HG03460 (cell line): Measurements from ENCODE around the gene PPHLN1.
A peak's percentile ranks its signal among the peaks of the same experiment; 100 is the strongest.
"Not testable (repeated sequence)": the region's sequence is repeated elsewhere in the genome, so short reads cannot be mapped to it uniquely, and the experiment has no call there.

Experiments
- ATAC-seq: cut with Tn5 transposase; IDR thresholded peaks from one replicate; pipeline ENCODE4 v1.9.1; 2021; ENCODE audit not compliant: unreplicated experiment

Gene PPHLN1

DNA sequence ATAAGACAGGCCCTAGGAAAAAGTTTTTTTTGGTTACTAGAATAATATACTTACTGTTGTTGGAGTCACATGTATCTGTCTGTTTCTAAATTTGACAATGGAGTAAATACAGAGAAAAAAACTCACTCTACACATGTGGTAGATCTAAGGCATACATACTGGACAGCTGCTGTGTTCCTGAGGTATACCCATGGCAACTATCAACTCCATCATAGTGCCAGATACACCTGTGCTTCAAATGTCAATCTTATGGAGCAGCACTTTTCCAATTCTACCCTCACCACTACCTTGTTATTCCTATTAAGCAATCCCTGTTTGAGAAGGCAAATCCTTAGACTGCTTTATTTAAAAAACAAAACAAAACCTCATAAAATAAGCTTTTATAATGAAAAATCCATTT is 3.4 kb upstream of the PPHLN1 start:
- no peak for ATAC-seq

DNA sequence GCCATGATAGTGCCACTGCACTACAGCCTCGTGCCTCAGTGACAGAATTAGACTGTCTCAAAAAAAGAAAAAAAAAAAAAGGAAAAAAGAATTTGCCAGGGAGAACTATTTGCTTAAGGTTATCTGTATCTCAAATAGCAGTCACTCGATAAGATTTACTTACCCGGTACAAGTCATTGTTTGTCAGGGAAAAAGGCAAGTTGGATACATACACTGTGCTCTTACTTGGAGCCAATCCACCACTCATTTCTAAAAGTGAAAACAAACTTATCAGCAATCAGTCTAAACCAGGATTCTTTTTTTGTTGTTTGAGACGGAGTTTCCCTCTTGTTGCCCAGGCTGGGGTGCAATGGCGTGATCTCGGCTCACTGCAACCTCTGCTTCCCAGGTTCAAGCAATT is 2.1 kb upstream of the PPHLN1 start:
- ATAC-seq = no peak

DNA sequence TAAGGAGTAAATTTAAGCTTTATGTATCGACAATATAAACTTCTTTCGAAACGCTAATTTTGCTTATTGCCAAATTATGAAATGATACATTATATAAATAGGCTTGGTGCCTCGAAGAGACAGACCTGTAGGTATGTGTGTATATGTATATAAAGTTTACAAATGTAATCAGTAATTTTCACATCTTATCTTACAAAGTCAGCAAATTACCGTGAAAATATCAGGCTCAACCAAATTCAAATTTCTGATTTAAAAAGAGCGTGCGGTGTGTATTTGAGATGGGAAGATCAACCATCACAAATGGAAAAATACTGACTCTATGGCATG is 678 bp upstream of the PPHLN1 start:
- no peak for ATAC-seq

DNA sequence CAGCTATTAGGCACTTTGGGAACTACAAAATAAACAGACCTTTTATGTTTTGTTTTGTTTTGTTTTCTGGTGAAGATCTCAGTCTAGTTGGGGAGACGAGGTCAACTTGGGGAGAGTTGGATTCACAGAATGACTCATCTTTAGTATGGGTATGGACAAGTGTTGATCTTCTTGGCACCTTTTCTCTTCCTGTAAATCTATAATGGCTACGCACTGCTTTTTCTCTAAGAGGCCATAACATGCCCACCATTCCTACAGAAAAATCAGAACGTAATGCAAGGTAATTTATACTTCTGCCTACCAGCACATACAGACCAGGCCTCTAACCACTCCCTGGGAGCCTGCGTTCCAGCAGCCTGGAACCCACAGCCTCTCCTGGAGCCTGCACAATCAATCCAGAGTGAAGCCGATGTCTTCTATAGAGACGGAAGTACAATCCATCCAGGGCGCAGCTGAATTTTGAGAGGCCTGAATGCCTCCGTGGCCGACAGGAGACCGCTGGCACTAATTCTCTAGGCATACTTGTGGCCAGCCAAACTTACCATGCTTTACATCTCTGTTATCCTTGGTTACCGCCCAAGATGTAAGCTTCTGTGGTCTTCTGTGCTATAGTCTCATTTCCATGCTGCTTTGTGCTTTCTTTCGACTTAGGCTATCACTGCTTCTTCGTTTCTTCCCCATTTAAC is 717 bp downstream of the PPHLN1 start:
- peak; percentile 17 for ATAC-seq

DNA sequence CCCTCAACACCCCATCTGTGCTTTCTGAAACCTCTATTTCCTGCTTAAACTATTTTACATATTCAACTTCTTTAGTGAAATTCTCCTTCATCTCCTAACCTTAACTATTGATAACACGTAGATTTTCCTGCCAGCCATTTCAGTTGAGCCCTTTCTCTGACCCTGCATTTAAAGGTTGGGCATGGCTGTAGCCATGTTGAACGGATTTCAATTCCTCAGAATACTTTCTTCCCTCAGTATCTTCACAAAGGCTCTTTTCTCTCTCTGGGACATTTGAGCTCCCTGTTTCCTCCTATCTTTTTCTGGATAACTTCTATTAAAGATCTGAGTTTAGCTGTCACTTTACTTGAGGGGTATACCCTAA is 1.2 kb downstream of the PPHLN1 start:
- no peak for ATAC-seq

DNA sequence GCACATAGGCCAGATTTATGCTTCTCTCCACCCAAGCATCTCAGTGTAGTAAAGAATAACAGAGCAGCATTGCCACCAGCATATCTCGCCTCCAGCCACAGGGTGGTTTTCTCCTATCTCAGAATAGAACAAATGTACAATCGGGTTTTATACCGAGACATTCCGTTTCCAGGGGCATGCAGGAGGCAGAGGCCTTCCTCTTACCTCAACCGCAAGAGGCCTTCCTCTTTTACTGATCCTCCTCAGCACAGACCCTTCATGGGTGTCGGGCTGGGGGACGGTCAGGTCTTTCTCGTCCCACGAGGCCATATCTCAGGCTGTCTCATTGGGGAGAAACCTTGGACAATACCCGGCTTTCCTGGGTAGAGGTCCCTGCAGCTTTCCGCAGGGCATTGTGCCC is 4.1 kb downstream of the PPHLN1 start:
- not testable (repeated sequence) for ATAC-seq

DNA sequence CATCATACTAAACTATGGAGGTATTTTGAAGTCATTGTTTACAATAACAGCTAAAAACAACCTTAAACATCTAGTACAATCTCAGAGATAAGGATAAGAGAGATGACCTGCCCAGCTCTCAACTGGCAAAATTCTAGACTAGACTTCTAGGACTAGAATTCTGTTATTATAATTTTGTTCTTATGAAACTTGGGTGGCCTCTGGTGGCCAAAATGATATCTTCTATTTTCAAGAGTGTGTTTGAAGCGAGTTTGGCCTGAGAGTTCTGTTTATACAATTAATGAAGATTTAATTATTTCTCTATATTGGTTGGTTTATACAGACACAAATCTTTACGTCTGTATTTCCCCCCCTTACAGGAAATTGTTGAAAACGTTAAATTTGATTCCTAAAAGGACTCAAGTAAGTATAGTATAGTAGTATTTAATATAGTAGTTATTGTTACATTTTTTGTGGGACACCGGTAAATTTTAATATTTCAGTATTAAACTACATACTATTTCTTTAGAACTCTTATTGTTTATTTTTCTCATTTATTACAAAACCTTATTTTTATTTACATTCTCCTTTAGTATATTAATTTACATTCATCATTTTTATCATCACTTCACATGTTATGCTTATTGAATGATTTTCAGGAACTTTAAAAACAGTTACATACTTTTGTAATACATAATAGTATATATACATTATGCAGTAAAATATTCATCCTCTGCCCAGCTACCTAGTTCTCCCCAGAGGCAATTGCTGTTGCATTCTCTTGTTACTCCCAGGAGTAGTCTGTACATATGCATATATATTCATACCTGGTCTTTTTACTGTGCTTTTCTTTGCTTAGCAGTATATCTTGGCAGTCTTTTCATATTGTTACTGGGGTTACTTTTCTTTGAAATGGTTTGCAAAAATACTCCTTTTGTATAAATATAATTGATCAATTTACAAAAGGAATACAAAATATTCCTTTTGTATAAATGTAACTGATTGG is 6.6 kb downstream of the PPHLN1 start:
- peak; percentile 71 for ATAC-seq

DNA sequence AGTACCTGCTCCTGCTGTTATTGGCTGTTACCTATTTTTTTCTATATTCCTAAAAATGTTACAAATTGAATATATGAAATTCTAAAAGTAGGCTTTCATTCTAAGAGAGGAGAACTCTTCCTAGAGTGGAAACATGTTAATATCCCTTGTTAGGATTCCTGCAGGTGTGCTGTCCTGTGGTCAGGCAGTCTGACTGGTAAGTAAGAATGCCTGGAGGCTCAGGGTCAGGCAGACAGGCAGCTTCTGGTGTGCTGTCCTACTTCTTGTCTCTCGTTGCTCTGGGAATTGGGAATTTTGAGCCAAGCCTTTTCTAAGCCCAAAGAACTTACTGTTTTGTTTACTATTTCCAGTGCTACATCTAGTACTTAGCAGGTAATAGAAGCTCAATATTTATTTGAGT is 10.3 kb downstream of the PPHLN1 start:
- ATAC-seq = no peak

DNA sequence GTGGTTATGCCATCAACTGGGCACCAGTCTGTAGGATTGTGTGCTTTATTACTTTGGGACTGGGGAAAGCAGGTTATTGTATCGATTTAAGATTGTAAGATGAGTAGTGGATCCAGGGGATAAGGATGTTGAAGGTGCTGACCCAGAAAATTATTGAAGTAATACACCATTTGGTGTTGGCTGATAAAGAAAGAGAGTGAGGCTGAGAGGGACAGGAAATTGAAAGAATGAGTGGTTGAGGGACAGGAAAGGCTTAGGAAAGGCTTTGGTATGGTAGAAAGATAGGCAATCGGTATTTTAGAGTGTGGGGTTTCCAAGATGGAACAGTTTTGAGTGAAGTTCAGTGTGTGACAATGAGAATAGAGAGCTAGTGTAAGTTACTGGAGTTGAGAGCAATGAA is 12.3 kb downstream of the PPHLN1 start:
- ATAC-seq = no peak

DNA sequence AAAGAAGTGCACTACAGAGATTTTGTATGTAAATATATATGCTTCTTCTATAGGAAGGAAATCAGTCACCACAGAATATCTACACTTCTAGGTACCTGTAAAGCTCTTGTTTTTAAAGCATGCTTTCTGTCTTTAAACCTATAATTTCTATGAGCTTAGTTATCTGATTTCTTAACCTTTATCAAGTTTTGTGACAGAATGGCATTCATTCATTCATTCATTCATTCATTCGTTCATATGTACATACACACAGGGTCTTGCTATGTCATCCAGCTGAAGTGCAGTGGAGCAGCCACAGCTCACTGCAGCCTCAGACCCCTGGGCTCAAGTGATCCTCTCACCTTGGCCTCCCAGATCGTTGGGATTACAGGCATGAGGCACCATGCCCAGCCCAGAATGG is 16.1 kb downstream of the PPHLN1 start:
- ATAC-seq = no peak

DNA sequence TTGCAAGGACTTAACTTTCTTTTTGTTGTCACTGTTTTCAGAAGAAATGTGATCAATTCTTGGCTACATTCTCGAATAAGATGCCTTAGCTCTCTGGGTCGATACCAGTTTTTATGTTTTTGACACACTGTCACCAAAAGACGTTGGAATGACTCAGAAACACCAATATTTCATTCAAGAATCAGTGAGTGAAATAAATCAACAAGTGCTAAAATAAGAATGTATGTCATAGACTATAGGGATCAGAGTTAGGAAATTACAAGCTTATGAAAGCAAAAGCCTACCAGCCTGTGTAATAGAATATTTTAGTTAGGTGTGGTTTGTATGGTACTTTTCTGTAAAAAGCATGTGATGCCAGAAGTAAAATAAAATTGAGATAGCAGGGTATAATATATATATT is 17.8 kb downstream of the PPHLN1 start:
- no peak for ATAC-seq

DNA sequence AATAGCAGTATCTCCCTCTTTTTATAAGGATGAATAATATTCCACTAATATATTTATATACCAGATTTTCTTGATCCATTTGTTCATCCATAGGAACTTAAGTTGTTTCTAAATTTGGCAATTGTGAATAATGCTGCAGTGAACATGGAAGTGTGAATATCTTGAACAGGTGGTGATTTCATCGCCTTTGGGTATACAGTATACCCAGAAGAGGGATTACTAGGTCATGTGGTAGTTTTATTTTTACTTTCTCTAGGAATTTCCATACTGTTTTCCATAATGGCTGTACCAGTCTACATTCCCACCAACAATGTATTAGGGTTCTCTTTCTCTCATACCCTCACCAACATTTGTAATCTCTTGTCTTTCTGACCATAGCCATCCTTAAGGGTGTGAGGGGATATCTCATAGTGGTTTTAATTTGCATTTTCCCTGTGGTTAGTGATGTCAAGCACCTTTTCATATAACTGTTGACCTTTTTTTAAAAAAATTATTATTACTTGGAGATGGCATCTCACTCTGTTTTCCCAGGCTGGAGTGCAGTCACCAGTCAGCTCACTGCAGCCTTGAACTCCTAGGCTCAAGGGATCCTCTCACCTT is 20.5 kb downstream of the PPHLN1 start:
- ATAC-seq = no peak

DNA sequence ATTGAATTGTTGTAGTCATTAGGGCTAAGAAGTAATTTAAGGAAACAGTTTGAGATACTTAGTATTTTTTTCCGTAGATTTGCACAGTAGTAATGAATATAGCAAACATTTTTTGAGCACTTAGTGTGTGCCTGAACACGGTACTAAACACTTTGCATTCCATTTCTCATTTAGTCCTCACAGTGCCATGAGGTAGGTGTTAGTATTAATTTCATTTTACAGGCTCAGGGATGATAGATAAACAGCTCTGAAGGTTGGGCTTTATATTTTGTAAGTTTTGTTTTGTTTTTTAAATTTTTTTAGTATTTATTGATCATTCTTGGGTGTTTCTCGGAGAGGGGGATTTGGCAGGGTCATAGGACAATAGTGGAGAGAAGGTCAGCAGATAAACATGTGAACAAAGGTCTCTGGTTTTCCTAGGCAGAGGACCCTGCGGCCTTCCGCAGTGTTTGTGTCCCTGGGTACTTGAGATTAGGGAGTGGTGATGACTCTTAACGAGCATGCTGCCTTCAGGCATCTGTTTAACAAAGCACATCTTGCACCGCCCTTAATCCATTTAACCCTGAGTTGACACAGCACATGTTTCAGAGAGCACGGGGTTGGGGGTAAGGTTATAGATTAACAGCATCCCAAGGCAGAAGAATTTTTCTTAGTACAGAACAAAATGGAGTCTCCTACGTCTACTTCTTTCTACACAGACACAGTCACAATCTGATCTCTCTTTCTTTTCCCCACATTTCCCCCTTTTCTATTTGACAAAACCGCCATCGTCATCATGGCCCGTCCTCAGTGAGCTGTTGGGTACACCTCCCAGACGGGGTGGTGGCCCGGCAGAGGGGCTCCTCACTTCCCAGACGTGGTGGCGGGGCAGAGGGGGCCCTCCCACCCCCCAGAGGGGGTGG is 23.4 kb downstream of the PPHLN1 start:
- not testable (repeated sequence) for ATAC-seq

DNA sequence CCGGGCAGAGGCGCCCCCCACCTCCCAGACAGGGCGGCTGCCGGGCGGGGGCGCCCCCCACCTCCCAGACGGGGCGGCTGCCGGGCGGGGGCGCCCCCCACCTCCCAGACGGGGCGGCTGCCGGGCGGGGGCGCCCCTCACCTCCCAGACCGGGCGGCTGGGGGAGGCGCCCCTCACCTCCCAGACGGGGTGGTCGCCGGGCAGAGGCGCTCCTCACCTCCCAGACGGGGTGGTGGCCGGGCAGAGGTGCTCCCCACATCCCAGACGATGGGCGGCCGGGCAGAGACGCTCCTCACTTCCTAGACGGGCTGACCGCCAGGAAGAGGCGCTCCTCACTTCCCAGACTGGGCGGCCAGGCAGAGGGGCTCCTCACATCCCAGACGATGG is 24.0 kb downstream of the PPHLN1 start:
- not testable (repeated sequence) for ATAC-seq

DNA sequence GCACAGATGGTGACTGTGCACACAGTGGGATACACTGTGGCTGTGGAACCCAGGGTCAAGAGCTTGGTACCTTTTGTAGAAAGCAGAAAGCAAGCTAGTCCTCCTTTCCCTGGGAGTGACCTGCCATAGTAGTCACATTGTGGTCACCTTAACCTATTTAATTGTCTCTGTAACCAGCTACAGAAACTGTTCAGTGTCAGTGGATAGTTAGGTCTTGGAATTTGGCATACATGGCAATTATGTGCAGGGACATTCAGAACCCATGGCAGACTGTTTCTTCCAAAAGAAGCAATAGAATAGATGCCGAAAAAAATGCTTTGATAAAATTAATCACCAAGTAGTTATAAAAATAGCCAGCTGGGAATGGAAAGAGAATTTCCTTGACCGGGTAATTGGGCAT is 30.4 kb downstream of the PPHLN1 start:
- ATAC-seq = no peak

DNA sequence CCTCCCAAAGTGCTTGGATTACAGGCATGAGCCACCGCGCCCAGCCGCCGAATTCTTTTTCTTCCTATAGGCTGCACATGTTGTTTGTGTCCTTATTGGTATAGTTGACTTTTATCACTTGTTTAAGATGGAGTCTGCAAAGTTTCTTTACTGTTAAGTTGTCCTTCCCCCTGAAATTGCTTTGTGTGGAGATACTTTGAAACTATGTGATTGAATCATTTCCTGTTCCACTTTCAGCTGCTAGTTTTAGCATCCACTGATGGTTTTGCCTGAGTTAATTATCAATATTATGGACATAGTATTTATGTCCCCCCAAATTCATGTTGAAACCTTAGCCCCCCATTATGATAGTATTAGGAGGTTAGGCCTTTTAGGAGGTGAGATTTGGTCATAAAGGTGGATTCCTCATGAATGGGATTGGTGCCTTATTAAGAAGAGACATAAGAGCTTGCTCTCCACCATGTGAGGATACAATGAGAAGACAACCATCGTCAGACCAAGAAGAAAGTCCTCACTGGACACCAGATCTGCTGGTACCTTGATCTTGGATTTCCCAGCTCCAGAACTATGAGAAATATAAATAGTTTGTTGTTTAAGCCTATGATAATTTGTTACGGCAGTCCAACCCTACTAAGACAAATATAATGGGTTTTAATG is 34.9 kb downstream of the PPHLN1 start:
- ATAC-seq = peak; percentile 84

DNA sequence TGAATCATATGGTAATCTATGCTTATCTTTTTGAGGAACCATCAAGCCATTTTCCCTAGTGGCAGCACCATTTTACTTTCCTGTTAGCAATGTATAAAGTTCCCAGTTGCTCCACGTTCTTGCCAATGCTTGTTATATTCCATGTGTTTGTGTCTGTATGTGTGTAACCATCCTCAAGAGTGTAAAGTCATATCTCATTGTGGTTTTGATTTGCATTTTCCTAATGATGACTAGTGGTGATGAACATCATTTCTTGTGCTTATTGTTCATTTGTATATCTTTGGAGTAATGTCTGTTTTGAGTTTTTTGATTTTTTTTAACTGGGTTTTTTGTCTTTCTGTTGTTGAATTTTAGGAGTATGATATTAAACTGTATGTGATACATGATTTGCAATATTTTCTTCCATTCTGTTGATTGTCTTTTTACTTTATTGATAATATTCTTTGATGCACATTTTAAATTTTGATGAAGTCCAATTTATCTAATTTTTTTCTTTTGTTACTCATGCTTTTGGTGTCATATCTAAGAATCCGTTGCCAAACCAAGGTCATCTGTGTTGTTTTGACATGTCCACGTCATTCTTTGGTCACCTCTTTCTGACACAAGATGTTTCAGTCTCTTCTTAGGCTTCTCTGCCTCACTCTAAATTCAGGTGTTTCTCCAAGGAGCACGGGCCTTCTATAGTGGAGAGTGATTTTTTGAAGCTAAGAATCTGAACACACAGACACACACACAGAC is 36.1 kb downstream of the PPHLN1 start:
- no peak for ATAC-seq

DNA sequence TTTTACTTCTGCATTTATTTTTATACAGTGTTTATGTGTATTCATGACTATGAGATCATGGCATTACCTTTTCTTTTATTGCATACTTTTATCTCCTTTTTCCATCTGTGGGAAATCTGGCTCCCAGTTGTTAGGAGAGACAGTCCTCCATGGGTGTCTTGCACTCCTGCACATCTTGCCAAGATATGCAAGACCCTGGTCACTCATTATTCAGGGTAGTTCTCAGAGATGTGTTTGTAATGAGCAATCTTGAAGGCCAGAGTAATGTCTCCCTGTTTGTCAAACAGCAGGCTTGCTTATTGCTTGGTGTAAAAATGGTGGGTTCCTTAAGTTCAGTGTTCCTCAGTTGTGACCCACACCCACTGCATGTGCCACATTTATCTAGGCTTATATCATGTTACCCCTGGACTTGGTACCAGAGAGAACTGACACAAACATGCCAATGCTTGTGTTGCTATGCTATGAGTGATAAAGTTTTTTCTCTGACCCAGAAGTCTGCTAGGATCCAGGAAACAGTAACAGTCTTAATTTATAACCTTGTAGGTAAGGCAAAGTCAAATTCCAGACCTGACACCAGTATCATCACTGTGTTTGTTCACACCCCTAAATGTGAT is 36.8 kb downstream of the PPHLN1 start:
- no peak for ATAC-seq

DNA sequence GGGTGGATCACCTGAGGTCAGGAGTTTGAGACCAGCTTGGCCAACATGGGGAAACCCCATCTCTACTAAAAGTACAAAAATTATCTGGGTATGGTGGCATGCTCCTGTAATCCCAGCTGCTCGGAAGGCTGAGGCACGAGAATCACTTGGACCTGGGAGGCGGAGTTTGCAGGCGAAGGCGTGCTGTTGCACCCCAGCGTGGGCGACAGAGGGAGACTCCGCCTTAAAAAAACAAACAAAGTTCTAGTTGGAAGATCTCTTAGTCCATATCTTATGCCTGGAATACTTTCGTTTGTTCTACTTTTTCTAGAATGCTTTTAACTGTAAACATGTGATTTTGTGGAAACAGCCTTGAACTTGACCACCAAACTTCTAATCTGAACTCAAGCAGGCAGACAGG is 38.7 kb downstream of the PPHLN1 start:
- ATAC-seq = no peak
